GM12873 (cell line): ENCODE data around the gene IL17REL.

ENCODE experiments used
- CTCF ChIP-seq: IDR thresholded peaks from 2 replicates; pipeline ENCODE4 v1.5.1; 2012; ENCODE audit warnings: low read depth, mild to moderate bottlenecking, moderate library complexity, low read length, control low read depth; ENCODE audit not compliant: insufficient read depth; ENCODE audit errors: missing control alignments

Gene IL17REL

DNA sequence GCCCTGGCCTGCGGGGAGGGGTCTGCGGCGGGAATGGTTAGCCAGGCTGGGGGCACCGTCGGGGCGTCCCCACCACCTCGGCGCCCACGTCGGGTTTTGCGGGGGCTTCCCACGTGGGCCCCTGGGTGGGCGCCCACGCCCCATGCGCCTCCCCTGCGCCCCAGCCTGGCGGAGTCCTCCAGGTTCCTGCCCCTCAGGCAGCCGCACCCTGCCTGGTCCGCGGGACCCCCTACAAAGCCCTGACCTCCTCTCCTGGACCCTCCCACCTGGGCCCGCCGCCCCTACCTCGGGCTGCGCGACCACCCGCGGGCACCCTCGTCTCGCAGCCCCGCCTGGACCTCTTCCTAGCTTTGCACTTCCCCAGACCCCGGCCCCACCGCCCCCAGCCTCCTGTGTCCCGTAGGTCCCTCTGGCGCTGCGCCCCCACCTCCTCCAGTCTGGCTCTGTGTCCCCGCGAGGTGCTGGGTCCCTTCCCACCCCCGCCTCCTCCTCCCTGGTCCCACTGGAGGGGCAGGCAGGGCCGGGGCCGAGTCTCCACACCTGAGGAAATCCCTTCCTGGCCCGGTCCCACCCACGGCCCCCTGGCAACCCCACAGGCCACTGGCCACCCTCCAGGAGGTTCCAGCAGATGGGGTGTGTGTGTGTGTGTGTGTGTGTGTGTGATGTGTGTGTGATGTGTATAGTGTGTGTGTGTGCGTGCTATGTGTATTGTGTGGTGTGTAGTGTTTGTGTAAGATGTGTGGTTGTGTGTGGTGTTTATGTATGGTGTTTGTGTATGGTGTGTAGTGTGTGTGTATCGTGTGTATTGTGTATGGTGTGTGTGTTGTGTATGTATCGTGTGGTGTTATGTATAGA is 40.2 kb downstream of the IL17REL start:
- TF ChIP-seq CTCF, result no peak

GRCh38 chr22:49971232-49972162 is 41.1 kb downstream of the IL17REL start:
- no peak for TF ChIP-seq CTCF

DNA sequence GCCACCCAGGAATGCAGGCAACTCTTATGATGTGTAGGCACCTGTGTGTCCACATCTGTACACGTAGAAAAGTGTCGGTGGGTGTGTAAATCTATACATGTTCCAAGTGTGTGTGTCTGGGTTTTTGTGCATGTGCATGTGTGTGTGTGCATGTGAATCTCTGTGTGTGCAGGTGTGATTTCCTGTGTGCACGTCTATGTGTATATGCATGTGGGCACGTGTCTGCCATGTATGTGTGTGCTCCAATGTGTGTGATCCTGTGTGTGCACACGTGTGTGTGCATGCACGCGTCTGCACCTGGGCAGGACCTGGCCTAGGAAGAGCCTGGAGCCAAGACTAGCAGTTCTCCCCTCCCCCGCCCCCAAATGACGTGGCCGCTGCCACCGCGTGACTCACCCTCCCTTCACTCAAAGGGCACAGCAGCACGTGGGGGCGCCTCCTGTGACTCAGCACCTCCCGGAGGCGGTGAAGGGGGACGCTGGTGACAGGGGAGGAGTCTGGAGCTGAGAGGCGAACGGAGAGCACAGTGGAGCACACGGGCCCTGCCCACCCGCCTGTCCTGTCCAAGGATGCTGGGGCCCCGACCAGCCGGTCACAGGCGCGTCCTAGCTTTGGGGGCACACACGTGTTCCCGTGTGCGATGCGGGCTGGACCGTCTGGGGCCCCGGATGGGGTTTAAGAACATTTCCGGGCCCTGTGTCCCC is 41.9 kb downstream of the IL17REL start:
- no peak for TF ChIP-seq CTCF

DNA sequence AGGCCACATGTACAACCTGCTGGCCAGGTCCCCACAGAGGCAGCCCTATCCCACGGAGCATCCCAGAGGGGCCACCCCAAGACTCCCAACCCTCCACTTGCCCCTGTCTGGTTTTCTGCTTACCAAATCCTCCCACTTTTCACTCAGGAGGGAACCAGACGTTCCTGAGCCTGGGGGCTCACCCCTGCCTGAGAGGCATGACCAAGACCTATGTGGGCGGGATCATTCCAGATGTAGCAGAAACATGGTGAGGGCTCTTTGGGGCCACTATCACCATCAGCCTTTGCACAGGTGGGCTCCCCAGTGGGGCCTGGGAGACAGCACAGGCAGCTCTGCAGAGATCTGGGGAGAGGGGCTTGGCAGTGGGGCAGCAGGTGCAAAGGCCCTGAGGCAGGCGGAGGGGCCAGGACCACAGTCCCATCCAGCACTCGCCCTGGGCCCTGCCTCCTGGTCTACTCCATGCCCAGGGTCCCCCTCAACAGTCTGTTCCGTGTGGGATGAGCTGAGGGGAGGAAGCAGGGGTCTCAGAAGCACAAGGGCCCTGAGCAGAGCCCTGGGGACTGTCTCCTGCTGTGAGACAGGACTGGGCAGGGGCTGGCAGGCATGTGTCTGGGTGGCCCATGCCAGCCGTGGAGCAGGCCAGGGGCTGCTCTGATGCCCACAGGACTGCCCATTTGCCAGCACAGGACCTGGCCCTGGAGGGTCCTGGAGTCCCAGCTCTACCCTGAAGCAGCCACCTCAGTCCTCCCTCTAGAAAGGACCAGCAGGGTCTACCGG is 42.6 kb downstream of the IL17REL start:
- no peak for TF ChIP-seq CTCF

GRCh38 chr22:49968831-49969661 is 43.5 kb downstream of the IL17REL start:
- no peak for TF ChIP-seq CTCF

GRCh38 chr22:49968313-49968830 is 44.2 kb downstream of the IL17REL start:
- TF ChIP-seq CTCF, result no peak
